DMS114 treated with DMSO at 0.1 percent for 48 hours (cell line): Measurements from ENCODE around the gene GALNT15.

Source experiments
- DNase-seq: peaks from one replicate; lab custom pipeline; 2025; ENCODE audit not compliant: unreplicated experiment; lab: John Stamatoyannopoulos, UW

Gene GALNT15

DNA sequence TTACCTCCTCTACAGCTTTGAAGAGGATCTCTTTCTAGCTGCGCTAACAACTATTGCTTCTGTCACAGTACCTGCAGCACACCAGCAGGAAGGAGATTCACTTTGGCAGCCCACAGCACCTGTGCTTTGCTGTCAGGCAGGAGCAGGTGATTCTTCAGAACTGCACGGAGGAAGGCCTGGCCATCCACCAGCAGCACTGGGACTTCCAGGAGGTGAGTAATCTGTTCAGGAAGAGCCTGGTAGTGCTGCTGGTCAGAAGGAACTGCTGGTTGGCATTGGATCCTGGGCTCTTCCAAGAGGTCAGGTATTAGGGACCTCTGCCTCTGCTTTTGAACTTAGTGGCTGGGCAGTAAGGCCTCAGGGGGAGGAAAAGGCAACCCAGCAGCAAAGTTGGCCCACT lies 48.1 kb downstream of the GALNT15 start:
- DNase-seq, result no peak

DNA sequence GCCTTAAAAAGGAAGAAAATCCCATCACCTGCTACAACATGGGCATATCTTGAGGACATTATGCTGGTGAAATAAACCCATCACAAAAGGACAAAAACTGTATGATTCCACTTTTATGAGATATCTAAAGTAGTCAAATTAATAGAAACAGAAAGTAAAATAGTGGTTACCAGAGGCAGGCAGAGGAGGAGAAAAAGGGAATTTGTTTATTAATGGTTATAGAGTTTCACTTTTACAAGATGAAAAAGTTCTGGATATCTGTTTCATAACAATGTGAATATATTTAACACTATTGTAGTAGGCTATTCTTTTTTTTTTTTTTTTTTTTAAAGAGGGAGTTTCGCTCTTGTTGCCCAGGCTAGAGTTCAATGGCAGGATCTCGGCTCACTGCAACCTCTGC lies 49.8 kb downstream of the GALNT15 start:
- no peak for DNase-seq

DNA sequence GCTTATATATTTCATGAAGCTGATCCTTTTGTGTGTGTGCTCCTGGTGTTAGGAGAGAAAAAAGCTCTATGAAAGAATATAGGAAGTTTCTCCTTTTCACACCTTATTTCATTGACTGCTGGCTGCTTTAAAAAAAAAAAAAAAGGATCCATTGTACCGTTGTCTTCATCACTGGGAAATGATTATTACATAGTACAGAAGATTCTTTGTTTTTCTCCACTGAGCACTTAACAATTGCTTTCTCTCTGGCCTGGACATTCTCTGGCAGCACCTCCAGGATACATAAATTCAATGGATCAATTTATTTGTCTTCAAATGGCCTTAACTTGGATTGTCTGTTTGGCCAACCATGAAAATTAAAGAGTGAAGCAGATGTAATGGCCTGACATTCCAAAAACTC lies 53.1 kb downstream of the GALNT15 start:
- no peak for DNase-seq

DNA sequence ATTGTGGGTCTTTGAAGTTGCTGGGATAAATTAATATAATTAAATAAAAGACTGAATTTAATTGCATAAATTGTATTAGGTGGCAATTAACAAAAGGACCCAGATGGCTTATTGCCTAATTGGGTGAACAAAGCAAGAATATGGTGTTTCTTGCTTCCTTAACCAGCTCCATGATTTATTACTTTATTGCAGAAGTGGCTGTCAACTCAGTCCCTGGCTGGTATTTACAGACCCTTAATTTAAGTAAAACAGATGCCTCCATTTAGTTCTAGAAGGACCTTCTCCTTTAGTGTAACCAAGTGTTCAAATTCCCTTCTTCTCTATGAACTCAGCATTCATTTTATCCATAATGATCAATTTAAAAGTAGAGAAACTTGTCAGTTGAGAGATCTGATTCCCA lies 55.2 kb downstream of the GALNT15 start:
- DNase-seq, result no peak

DNA sequence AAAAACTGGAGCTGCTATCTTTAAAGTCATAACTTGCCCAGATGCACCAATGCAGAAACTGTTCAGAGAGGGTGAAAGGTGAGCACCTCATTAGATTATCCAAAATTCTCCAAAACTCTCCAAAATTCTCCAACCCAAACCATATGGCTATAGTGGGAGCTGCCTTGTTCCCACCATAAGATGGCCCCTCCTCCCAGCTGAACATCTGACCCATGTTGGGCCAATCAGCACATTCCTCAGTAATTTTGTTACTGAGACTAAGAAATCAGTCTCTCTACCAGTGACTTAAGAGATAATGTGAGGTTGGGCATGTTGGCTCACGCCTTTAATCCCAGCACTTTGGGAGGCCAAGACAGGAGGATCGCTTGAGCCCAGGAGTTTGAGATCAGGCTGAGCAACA lies 57.5 kb downstream of the GALNT15 start:
- DNase-seq, result no peak

DNA sequence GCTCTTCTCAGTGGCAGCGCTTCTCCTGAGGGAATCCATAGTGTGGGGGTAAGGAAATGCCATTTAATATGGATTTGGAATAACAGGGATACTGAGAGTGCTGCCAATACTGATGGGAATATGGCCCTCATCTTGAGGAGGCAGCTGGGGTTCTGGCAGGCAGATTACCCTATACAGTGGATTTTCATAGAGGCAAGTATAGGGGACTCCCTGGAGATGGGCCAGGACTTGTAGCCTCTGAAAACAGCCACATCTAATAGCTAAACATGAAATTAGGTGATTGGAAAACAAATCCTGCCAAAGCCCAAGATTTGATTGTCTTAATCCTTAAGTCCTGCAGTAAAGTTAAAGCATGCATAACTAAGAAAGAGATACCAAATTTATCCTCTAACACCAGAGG lies 59.3 kb downstream of the GALNT15 start:
- DNase-seq, result no peak

DNA sequence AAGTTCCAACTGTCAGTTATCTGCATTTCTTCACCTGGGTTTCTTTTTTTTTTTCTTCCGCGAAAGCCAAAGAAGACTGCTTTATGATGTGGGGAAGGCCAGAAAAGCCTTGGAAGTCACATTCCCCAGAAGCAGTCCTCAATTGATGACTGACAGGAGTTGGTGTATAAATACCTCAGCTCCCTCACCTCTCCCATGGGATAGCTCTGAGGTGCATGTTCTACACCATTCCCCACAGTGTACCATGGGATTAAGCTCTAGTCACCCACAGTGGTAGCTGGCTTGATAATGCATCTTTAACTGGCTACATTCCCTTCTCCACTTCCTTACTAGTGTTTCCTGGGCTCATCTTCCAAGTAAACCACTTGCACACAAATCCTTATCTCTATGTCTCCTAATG lies 59.8 kb downstream of the GALNT15 start:
- no peak for DNase-seq

DNA sequence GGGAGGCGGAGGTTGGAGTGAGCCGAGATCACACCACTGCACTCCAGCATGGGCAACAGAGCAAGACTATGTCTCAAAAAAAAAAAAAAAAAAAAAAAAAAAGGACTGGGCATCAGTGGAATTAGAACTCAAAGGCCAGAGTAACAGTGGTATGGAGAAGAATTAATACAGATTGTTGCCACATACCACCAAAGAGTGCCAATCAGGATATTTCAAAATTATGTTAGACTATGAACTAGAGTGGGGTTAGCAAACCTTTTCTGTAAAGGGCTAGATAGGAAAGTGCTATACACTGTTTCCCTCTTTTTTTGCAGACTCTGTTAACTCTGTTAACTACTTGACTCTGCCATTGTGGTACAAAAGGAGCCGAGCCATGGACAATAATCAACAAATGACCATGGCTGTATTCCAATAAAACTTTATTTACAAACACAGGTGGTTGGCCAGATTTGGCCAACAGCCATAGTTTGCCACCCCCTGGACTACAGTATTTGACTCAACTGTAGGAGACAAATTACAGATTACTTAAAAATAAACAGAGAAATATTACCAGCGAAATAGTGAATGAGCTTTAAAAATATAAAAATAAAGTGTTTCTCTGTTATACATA lies 61.7 kb downstream of the GALNT15 start:
- DNase-seq, result no peak

DNA sequence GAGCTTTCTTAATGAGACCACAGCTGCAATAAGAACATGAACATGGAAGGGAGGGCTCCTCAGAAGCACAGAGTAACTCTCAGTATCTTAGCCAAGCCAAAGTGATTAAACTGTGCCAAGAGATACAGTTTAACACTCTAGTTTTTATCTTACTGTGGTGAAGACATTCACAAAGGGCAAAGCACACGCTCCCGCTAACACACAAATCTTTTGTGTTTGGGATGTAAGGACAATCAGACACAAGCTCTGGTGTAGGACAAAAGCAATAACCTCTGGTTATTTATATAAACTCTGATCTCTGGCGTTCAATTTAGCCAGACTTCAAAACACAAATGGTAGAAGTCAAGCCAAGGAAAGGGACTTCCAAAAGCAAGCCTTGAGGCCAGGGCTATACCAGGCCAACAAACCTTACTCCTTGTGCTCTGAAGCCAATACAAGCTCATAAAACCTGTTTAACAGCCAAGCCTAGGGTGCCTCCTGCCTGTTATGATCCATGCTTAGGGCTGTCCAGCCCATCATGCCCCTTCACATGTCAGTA lies 62.4 kb downstream of the GALNT15 start:
- DNase-seq, result no peak

DNA sequence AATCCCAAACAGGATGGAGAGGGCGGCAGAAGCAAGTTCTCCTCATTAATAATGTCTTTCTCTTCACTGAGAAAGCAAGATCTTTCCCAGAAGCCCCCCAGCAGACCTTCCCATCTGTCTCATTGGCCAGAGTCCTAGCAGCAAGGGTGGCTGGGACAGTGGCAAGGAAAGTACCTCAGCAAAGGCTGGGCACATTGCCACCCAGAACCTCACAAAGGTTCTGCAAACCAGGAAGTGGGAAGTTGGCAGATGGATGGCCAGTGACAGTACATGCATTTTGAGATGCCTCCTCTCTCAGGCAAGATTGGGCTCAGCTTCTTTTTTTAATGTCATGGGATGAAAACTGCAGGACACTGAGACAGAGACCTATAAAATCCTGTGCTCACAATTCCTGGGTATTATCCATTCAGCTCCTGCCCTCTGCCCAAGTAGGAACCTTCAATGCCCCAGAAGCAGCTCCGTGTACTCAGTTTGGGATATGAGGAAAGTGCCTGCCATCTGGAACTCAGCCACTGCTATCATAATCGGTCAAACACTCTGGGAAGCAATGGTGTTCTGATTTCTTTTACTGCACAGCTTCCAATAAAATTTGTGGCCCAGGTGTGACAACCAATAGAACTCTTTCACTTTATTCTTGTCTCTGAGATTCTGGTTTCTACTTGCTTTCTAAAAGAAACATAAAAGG lies 64.7 kb downstream of the GALNT15 start:
- no peak for DNase-seq

DNA sequence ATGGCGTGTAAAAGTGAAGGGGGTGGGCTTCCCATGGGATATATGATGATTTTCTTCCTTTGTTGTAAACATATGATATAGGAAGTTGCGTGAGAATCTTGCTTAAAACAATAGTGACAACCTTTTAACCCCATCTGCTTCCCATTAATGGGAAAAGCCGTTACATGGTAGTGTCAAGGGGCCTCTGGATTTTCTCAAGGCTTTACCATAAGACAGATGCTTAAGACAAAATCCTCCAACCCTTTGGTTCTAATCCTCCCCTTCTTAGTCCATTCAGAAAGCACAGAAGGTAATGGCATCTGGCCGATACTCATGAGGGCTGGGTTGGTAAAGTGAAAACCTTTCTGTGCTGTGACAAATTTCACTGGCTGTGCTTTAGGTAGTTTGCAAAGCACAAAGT lies 65.3 kb downstream of the GALNT15 start:
- DNase-seq, result no peak

DNA sequence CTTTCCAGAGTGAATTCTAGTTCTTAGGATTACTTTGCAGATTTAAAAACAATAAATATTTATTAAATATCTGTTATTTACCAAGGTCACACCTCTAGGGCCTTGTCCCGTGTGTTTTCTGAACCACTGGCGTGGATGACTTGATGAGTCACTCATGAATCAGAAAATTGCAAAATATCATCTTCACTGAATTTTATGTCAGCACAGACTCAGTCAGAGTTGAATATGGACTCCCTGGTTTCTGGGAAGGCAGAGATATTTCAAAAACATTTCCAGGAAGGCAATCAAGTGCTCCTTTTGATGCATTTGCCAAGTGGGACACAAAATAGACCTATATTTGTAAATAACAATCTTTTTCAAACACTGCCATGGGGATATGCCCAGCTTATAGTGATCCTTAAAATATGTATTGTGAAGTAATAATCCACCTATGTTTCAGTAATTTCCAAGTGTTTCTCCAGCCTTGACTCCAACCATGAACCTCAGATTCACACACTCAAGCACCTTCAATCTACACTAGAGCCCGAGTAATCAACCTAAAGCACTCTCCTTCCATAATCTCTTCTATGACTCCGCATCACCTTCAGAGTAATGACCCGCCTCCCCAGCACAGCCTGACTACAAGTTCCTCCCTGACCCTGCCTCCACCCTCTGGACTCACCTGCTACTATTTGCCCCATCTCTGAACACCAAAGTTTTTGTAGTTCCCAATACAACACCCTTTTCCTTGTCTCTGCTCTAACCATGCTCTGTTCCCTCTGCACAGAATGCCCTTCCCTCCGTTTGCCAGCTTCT lies 65.9 kb downstream of the GALNT15 start:
- DNase-seq, result no peak

DNA sequence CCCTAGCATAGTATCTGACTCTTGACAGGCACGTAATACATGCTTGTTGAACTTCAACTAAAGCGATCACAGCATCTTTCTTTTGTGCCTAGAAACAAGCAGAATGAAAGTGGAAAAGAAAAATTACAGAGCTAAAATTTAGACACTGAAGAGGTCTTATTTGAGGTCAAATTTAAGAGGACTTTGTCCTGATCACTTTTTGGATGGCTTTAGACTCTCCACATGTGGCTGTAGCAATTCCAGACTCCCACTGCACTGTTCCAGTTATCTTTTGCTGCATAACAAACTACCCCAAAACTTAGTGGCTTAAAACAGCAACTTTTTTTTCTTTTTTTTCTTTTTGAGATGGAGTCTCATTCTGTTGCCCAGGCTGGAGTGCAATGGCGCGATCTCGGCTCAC lies 66.7 kb downstream of the GALNT15 start:
- no peak for DNase-seq

DNA sequence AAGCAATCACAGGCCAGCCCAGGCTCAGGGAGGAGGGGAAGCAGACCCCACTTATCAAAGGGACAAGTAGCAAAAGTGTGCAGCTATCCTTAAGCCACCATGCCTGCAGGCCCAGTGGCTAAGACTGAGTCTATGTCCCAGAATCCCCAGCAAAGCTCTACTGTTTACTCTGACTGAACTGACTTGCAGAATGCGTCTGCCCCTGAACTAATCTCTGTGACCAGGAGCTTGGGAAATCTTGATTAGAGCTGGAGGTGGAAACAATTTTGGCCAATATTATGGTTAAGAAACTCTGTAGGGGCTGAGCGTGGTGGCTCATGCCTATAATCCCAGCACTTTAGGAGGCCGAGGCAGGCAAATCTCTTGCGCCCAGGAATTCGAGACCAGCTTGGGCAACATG lies 67.7 kb downstream of the GALNT15 start:
- no peak for DNase-seq

DNA sequence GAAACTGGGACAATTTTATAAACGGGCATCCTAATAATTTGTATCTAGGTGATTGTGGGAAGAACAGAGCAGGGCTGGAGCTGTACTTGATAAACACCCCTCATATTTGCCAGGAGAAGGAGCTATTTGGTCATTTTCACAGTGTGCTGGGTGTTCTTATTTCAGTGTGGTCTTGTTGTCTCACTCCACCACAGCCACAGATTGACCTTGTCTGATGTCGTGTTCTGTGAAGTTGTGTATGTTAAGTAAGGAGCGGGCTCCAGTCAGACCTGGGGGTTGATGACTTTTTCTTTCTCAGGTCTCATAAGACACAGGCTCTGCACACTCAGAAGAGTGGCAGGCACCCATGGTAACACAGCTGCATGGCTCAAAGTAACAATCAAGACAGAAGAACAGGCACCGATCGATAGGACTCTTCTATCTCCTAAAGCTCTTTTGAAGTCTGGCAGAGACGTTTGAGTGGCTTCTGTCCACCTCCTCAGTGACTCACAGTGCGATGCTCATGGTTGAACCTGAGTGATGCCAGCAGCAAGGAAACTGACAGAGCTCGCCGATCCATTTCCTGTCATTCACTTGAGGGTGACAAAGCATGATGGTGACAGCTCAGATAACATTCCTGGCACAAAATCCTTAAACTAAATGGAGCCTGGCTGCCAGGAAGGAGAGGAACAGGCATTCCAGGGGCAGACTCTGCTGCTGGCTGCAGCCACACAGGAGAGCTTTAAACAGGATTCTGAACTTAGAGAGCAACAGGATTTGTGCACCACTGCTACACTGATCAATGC lies 69.4 kb downstream of the GALNT15 start:
- no peak for DNase-seq

DNA sequence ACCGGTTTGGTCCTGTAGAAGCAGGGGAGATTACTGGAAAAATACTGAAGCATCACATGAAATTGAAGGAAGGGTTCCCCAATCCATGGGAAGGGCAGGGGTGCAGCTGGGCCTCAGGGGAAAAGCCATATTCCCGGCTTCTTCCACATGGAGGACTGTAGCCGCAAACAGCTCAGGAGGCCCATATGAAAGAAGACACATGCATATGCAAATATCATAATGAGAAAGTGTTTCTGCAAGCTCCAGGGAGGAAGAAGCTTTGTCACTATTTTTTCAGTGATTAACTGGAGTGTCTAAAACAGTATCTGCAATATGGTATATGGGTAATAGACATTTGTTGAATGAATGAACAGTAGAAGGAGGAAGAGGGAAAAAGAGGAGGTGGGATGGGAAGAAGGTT lies 71.1 kb downstream of the GALNT15 start:
- no peak for DNase-seq

DNA sequence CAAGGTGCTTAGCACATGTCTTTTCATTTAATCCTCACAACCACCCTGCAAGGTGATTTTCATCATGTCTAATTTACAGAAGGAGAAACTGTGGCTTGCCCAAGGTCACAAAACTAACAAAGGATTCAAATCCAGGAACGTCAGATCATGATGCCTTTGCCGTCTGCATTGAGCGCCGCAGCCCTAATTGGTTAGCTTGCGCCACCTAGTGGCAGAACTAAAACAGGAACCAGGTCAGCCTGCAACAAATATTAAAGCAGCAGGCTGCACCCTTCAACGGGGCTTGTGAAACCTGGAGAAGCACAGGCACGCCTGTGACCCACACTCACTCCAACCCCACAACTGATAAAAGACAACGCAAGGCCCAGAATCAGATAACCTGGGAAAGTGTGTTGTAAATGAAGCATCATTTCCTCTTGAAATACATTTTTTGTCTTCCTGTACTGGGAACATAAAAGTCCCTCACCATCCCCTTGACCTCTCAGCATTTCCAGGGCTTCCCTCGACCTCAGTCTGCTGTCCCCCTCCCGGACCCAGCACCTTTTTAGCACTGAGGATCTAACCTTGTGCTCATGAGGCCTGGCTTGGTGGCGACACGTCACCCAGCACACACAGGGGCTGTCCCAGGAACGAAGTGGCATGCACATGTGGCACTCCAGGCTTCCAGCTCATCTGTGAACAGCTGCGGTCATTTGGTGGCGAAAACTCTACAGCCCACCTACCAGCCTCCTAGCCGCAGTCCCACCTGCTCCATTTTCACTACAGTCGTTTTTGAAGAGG lies 73.0 kb downstream of the GALNT15 start:
- peak; percentile 78 for DNase-seq

DNA sequence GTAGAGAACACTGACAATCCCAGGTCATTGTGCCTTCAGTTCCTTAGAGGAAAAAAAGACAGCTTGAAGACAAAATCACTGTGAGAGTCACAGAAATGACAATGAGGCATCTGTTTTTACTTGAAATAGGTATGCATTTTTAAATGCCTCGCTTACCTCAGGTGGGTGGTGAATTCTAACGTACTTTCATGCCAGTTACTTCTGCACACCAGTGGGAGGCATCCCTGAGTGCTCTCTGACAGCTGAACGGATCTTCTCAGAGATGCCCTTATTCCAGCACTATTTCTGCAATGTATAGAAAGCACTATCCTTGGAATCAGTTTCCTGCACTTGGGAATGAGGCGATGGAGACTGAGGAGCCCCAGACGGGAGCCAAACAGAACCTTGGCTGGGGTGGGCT lies 74.1 kb downstream of the GALNT15 start:
- no peak for DNase-seq

DNA sequence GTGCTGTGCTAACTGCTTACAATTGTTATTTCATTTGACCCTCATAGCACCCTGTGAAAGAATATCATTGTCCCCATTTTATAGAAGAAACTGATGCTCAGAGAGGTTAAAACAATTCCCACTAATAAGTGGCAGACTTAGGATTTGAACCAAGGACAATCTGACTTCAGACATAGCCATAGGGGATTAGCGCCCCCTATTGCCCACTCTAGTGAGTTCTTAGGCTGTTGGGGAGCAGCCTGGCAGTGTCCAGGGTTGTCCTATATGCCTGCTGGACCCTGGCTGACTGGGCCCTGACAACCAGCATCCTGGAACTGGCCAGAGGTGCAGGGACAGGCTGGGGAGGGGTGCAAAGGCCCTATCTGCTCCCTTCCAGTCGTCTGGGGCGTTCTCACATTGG lies 74.9 kb downstream of the GALNT15 start:
- DNase-seq, result no peak

DNA sequence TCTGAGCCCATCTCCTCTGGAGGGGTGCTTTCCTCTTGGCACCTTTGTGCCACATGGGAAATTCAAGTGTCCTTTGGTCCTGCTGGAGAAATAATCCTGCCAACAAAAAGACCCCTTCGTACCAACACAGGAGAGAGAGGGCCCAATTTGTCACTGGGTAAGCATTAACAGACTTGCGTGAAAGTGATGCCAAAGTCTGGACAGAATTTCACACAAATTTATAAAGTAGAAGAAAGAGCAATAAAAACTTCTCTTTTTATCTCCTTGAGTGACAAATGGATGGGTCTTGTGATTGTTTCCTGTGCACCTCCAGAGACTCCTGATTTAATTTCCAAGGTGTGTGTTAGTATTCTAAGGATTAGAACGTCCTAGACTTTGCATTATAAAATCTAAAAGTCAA lies 75.4 kb downstream of the GALNT15 start:
- DNase-seq, result no peak
